GM03348 (cell line): ENCODE results near the gene MAP2K5.

Experiments
- DNase-seq: peaks from one replicate; pipeline ENCODE4 v3.0.0; 2012; ENCODE audit warnings: low spot score

MAP2K5 gene

DNA sequence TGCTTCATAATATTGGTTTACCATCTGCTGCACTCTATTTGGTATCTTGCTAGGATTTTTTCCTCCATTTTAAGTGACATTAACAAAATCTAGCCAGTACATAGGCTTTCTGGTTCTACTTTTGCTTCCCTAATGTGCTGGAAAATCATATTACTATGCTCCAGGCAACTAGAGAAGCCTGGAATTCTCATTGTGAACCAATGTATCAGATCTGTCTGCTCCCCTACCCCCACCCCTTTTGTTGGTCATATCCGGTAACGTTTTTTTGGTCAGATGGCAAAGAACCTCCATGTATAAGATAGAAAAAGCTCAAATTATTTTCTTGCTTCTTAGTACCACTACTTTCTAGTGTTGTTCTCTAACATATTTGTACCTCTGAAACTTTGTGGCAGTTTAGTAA, 17.1 kb downstream of the MAP2K5 start:
- no peak for DNase-seq

DNA sequence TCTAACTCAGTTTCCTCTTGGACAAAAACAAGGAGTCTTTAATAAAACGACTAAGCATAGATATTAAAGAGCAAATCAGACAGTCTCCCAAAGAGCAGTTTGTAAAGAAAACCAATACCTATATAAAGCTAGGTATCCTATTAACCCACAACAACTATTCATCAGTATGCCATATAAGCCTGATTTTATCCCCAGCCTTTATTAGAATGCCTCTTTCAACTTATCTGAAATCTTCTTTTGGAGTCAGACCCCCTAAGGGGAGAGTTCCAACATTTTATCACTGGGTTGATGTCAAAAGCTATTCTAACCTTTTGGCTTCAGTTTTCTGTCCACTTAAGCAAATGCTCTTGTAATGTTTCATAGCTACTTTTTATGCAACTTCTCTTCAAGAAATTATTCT, 17.8 kb downstream of the MAP2K5 start:
- no peak for DNase-seq

- no peak for DNase-seq
Measured at GRCh38 chr15:67563092-67563491, 20.6 kb downstream of the MAP2K5 start.

DNA sequence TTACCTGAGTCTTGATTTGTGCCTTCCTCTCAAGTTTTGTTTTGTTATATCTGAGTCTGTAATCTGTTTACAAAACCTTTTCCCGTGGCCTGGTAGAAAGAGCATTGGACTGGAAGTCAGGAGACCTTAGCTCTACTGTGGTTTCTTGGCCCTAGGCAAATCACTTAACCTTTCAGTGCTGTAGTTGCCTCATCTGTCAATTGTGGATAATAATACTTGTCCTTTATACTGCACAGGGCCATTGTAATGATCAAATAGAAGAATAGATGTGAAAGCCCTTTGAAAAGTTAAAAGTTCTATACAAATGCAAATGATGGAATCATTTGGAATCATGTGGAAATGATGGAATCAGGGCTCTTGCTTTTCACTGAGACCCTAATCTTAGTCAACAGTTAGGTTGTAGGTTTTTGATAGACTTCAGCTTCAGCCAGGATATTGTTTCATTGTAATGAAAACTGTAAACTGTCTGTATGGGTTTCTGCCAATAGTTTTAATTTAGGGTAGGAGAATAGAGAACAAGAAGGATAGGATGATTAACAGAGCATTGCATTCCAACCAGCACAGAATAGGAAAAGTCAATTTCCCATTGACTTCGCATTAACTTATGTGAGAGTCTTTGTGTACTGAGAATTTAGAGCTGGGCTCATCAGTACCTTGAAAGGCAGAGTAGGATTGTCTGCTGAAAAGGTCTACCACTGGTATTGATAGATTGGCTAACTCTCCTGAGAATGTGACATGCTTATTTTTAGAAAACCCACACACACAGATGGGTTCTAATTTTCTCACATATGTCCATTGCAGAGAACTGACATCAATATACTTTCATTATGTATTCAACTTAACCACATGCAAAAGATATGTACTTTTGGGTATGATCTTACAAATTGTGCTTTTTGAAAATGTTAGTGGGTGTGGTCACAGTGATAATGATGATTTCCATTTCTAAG, 21.8 kb downstream of the MAP2K5 start:
- DNase-seq: no peak

GRCh38 chr15:67564968-67565345, 22.5 kb downstream of the MAP2K5 start:
- DNase-seq: no peak

GRCh38 chr15:67569668-67570067, 27.2 kb downstream of the MAP2K5 start:
- no peak for DNase-seq

DNA sequence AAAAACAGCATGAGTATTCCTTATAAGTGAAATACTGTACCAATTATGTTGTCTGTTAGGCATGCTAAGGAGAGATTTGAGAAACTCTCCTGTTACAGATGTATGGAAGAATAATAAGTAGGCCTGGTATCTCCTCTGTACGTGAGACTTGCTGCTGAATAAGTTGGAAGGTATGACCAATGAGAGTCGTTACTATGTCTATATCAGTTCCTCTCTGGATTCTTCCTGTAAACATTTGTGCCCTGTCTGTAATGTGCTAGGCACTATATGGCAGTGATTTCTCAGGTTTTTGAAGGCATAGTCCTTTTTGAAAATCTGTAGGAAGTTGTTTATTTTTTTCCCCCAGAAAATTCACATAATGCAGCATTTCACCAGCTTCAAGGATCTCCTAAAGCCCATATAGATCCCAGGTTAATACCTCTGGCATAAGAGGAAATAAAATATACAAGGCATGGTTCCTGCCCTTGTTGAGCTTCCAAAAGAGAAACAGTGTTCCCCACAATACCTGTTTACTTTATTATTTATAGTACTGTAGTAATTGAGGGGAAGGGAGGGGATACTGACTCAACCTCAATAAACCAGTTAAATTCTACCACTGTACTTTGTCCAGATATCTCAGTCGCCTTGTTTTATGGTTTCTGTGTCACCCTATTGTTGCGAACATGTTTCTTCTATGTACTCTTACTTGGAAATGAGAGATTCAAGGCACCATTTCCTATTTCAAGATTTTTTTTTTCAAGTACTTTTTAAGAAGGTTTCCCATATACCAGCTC, 28.6 kb downstream of the MAP2K5 start:
- DNase-seq: no peak

- DNase-seq: no peak
Measured at GRCh38 chr15:67571648-67572415, 29.3 kb downstream of the MAP2K5 start.

DNA sequence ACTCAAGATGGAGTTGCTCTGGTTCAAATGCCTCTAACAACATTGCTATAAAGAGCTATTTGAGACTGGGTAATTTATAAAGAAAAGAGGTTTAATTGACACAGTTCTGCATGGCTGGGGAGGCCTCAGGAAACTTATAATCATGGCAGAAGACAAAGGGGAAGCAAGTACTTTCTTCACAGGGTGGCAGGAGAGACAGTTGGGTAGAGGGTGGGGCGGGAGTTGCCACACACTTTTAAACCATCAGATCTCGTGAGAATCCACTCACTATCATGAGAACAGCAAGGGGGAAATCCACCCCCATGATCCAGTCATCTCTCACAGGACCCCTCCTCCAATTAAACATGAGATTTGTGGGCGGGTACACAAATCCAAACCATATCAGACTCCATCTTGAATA, 30.7 kb downstream of the MAP2K5 start:
- DNase-seq: no peak

DNA sequence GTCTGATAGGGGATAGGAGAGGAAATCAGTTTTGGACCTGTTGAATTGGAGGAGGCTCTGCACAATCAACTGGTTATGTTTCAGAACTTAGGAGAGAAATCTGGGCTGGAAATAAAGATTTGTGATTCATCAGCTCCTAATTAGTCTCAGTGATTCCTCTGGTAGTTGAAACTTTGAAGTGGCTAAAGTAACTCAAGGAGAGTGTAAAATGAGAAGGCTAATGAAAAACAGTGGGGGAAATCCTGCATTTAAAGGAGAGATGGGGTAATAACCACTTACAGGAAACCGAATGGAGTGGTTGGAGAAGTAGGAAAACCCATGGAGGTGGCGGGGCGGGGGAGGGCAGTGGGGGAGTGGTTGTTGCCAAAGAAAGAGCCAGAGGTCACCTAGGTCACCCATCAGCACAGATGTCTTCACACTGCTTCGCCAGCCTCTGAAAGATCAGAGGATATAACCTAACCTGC, 32.6 kb downstream of the MAP2K5 start:
- peak; percentile 5 for DNase-seq

- no peak for DNase-seq
Measured at GRCh38 chr15:67578020-67578600, 35.6 kb downstream of the MAP2K5 start.

DNA sequence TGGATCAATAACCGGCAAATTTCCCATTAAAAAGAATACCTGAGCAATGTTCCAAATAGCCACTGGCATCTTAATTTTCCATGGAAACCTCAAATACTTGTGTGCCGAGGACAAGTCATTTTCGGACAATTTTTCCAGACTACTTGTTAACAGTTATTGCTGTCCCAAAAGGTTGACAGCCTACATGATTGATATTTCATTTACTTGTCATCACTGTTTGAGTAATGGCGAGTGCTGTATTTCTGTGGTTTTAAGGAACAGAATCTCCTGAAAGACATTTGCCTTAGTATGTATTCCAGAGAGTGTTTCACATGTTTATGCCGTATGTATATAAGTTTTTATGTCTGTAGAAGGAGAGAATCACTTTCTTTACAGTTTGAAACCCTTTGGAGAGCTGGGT, 36.7 kb downstream of the MAP2K5 start:
- DNase-seq: no peak

DNA sequence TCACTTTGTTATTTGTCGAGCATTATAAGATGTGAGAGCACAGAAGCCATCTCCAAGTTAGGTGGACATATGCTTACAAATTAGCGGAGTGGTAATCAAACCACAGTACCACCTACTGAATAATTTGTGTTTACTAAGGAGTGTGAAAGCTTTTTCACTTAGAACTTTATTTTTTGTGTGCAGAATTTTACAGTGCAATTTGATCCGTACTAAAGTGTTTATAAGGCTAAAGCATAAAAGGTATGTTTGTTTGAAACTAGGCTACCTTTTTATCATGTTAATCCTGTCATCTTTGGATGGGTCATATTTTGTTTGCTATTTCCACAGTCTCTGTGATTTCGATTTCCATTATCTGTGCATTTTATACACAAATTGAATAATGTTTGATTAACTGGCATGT, 37.5 kb downstream of the MAP2K5 start:
- no peak for DNase-seq

- DNase-seq: no peak
Measured at GRCh38 chr15:67584157-67584556, 41.7 kb downstream of the MAP2K5 start.

DNA sequence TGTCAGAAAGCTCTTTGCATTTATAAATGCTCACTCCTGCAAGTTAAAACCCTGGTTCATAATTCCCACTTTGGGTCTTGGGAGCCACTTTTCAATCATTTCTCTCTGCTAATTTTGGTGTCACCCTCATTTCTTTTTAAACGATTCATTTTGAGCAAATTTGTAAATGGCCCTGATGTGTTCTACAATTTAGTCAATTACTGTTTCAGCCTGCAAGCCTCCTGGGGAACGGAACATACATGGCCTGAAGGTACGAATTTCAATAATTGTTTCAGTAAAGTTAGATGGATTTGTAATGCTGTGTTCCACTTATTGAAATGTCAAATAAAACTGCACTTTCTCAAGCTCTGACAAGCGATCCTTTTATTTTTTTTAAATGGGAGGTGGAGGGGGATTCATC, 43.2 kb downstream of the MAP2K5 start:
- no peak for DNase-seq

DNA sequence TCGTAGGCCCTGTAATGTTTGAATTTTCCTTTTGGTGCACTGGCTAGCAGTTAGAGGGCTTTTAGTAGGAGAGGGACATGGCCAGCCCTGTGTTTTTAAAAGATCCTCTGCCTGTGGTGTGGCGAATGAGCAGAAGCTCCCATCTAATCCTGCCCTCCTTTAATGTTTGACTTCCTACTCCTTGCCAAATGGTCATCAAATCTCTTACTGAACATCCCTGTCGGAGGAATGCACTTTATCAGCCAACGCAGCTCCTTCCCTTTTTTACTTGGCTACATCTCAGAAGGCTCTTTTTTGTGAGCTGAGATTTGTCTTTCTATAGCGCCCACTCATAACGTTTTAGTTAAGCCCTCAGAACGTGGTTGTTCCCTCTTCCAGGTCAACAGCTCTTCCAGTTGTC, 44.8 kb downstream of the MAP2K5 start:
- DNase-seq: no peak

DNA sequence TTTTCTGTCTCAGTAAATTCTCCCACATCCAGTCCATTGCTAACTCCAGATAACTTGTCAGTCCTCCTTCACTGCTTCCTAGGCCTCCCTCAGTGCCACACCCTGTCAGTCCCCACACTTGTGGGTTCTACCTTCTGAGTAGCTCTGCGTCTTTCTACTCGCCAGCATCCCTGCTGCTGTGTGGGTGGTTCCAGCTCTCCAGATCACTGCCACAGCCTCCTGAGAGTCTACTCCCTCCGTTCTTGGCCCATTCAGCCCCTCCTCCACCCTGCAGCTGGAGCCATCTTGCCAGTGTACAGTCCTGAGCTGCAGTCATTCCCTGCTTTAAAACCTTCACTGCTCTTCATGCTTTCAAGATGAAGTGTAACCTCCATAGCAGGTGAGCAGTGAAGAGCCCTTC, 45.3 kb downstream of the MAP2K5 start:
- DNase-seq: no peak

DNA sequence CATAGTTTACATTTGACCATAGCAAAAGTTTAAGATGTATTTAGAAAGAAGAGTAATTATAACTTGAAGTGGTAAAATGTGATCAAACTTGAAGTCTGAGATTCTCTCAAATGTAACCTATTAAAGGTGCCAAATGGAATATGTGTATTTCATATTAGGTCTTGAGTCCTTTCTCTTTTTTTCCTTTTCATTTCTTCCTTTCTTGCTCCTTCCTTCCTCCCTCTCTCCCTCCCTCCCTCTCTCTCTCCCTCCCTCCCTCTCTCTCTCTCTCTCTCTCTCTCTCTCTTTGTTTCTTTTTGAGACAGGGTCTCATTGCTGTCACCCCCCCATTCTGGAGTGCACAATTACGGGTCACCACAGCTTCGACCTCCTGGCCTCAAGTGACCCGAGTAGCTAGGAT, 47.7 kb downstream of the MAP2K5 start:
- no peak for DNase-seq

- no peak for DNase-seq
Measured at GRCh38 chr15:67592245-67592644, 49.7 kb downstream of the MAP2K5 start.

DNA sequence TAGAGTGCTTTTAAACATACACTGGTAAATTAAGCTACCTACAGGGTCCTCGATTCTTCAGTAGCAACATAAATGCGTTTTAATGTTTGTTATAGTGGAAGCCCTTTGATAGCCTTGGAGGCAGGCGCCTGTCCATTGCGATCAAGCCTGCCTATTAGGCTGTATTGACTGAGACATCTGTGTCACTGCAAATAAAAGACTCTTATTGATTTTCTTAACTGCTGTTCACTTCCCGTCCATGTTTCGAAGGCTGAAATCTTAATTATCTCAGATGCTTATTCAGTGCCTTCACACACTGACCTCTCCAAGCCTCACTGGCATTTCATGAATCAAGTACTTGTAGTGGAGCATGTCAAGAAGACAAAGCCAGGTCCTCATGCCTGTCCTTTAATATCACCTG, 51.1 kb downstream of the MAP2K5 start:
- no peak for DNase-seq

DNA sequence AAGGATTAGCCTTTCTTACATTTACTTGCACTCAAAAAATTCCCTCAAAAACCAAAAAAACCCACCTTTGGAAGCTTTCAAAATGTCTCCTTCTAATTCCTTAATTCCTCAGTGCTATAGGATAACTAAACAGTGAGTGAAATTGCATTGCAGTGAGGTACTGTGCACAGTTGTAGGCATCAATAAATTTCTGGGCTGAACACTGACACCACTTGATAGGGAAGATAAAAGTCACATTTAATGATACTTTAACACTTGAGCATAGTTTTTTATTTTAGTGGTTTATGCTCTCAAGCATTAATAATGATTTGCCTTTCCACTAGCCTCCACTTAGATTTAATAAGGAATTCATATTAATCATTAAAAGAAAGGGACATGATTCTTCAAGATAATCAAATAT, 52.3 kb downstream of the MAP2K5 start:
- DNase-seq: no peak

- no peak for DNase-seq
Measured at GRCh38 chr15:67595572-67595971, 53.1 kb downstream of the MAP2K5 start.
